Upper lobe of left lung (tissue), 4 donors: Measurements from ENCODE around the gene OR6C1.
"Not testable (repeated sequence)": the region's sequence is repeated elsewhere in the genome, so short reads cannot be mapped to it uniquely, and the experiment has no call there.

Experiments
- CTCF ChIP-seq, 6 experiments: fragments of 450-650 bp in 4 of 6; fragments of 200-600 bp in 2 of 6; sonication (generic) in 2 of 6; IDR thresholded peaks; one replicate each; pipeline ENCODE4 v1.5.1; 2016 to 2019; ENCODE audit warnings: antibody characterized with exemption in 6 of 6
- EP300 ChIP-seq, 4 donors: sonication (generic); formaldehyde crosslinking; IDR thresholded peaks; one replicate each; pipeline ENCODE4 v1.5.1; 2017; ENCODE audit warnings: antibody characterized with exemption in 4 of 4, control low read depth in 2 of 4
- POLR2A ChIP-seq, 4 donors: fragments of 450-650 bp; IDR thresholded peaks; one replicate each; pipeline ENCODE4 v1.5.1; 2016 to 2017; ENCODE audit warnings: antibody characterized with exemption in 4 of 4, mild to moderate bottlenecking in 2 of 4

GRCh38 chr12:55355338-55355737 lies 41.2 kb downstream of the OR6C1 start:
- not testable (repeated sequence) for TF ChIP-seq CTCF, EP300, POLR2A (IDR thresholded peaks at IDR 0.05)
